DND-41 (cell line): Measurements from ENCODE around the gene KSR1.
"Not testable (repeated sequence)": the region's sequence is repeated elsewhere in the genome, so short reads cannot be mapped to it uniquely, and the experiment has no call there.

Experiments
- ATAC-seq: fragments of 200-7000 bp; cut with Tn5 transposase; 3 replicates; pipeline ENCODE4 v1.9.1; 2021; ENCODE audit warnings: low read depth; ENCODE audit not compliant: insufficient read depth
- DNase-seq: peaks from one replicate; pipeline ENCODE4 v3.0.0-alpha.2; 2020
- H2AFZ ChIP-seq: 2 replicates; pipeline ENCODE4 v1.6.0; 2012; ENCODE audit warnings: low read depth, low read length
- H3K27ac ChIP-seq: 2 replicates; pipeline ENCODE4 v1.5.1; 2012; ENCODE audit warnings: low read length, inconsistent platforms
- H3K27me3 ChIP-seq: fragments of 200-600 bp; sonication (generic); 2 replicates; pipeline ENCODE4 v1.6.0; 2012; ENCODE audit warnings: low read length, mild to moderate bottlenecking, inconsistent platforms; ENCODE audit not compliant: insufficient read depth, poor library complexity
- H3K36me3 ChIP-seq: 2 replicates; pipeline ENCODE4 v1.5.1; 2012; ENCODE audit warnings: low read length, inconsistent platforms; ENCODE audit not compliant: insufficient read depth
- H3K4me1 ChIP-seq: 2 replicates; pipeline ENCODE4 v1.5.1; 2012; ENCODE audit warnings: mild to moderate bottlenecking, low read length; ENCODE audit not compliant: insufficient read depth
- H3K4me2 ChIP-seq: 2 replicates; pipeline ENCODE4 v1.6.0; 2012; ENCODE audit warnings: mild to moderate bottlenecking, moderate library complexity, low read length, inconsistent platforms; ENCODE audit not compliant: insufficient read depth
- H3K4me3 ChIP-seq, 2 experiments: fragments of 200-600 bp in 1 of 2; shearing (Covaris generic) in 1 of 2; 2 replicates each; pipeline ENCODE4 v1.5.1; 2012 to 2016; ENCODE audit warnings: inconsistent platforms in 2 of 2, low read length in 2 of 2, mild to moderate bottlenecking in 2 of 2, low read depth in 1 of 2, moderate library complexity in 1 of 2
- H3K79me2 ChIP-seq: 2 replicates; pipeline ENCODE4 v1.6.0; 2012; ENCODE audit warnings: low read length, inconsistent platforms; ENCODE audit not compliant: insufficient read depth
- H3K9ac ChIP-seq: 2 replicates; pipeline ENCODE4 v1.6.0; 2012; ENCODE audit warnings: low read depth, mild to moderate bottlenecking, inconsistent platforms, low read length, moderate library complexity
- H3K9me3 ChIP-seq: 2 replicates; pipeline ENCODE4 v1.5.1; 2012; ENCODE audit warnings: low read length, moderate library complexity, mild to moderate bottlenecking, inconsistent platforms; ENCODE audit not compliant: insufficient read depth, severe bottlenecking
- H4K20me1 ChIP-seq: 2 replicates; pipeline ENCODE4 v1.6.0; 2012; ENCODE audit warnings: low read length; ENCODE audit not compliant: insufficient read depth
- CTCF ChIP-seq: IDR thresholded peaks from 2 replicates; pipeline ENCODE4 v1.5.1; 2012; ENCODE audit warnings: borderline replicate concordance, low read length, moderate library complexity, mild to moderate bottlenecking; ENCODE audit not compliant: poor library complexity, severe bottlenecking; ENCODE audit errors: extremely low read depth
- EZH2 ChIP-seq: IDR thresholded peaks from 3 replicates; pipeline ENCODE4 v1.6.1; 2012; ENCODE audit warnings: borderline replicate concordance, low read depth, mild to moderate bottlenecking, moderate library complexity, low read length, inconsistent platforms; ENCODE audit not compliant: severe bottlenecking

Gene KSR1

GRCh38 chr17:27418366-27418615 is 38.0 kb upstream of the KSR1 start:
- Histone ChIP-seq H3K4me2 (no peak overlapping the region), H3K4me1 (no peaks in the 10 kb centered on the region), H4K20me1 (no peaks in the 10 kb centered on the region), H3K9me3 (no peaks in the 10 kb centered on the region), H3K9ac (no peak overlapping the region), H3K79me2 (no peaks in the 10 kb centered on the region), H3K27me3 (peaks cover 6% of the 10 kb centered on the region), H2AFZ (no peak overlapping the region), H3K4me3 (no peak overlapping the region), H3K27ac (no peak overlapping the region), H3K36me3 (no peaks in the 10 kb centered on the region)
- DNase-seq (no peak), ATAC-seq (no peak)
- no peak for TF ChIP-seq CTCF
- no peak for TF ChIP-seq EZH2

DNA sequence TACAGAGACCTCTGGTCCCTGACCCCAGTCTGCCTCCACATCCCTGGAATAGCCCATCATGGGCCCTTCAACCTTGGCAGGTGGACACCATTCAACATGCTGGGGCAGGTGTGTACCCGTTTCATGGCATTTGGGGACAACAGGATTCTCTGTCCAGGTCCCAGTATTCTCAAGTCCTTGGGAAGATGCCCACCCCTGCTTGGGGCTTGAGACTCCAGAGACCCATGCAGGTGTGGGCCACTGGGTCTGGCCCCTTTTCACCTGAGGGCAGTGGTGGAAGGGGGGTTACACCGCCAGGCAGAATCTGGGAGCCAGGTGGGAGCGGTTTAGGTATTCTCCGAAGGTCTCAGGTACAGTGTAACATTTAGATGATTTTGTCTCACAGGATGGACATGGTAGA is 37.1 kb upstream of the KSR1 start:
- TF ChIP-seq CTCF = no peak
- no peak for TF ChIP-seq EZH2
- Histone ChIP-seq H3K4me3 (no peak overlapping the region), H3K4me2 (no peak overlapping the region), H4K20me1 (no peaks in the 10 kb centered on the region), H3K9ac (no peak overlapping the region), H3K36me3 (no peaks in the 10 kb centered on the region), H2AFZ (no peak overlapping the region), H3K27me3 (peaks cover 6% of the 10 kb centered on the region), H3K79me2 (no peaks in the 10 kb centered on the region), H3K27ac (no peak overlapping the region), H3K4me1 (no peaks in the 10 kb centered on the region), H3K9me3 (no peaks in the 10 kb centered on the region)
- ATAC-seq (no peak), DNase-seq (no peak)

DNA sequence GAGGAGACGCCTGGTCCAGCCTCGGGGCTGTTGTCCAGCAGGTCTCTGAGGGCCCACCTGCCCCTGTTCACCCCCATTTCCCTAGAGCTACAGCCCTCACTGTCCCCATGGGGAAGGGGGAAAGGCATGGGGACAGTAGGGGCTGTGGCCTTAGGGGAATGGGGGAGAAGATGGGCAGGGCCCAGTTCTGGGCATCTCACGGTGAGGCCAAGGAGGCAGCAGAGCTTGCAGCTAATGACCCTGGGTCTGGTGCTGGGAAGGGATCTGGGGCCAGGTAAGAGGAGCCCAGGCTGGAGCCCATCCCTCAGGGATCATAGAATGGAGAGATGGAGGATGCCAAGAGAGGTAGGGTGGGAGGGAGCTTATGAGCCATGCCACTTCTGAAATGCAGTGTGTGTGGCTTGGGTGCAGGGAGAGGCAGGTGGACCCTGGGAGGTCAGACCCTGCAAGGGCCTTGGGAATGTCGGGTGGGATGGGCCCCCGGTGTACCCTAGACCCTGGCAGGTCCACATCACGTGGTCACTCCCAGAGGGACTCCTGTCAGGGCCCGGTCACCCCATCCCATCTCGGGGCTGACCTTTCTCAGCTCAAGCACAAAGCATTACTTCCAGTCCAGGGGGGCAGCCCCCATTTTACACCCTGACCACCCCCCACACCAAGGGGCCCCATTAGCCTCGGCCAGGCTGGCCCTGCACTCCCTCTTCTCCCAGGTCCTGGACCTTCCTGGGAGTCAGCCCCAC is 35.9 kb upstream of the KSR1 start:
- no peaks in the 10 kb centered on the region for H3K9me3 ChIP-seq
- no peak overlapping the region for H2AFZ ChIP-seq
- H4K20me1 ChIP-seq = no peaks in the 10 kb centered on the region
- H3K4me1 ChIP-seq = no peaks in the 10 kb centered on the region
- H3K27me3 ChIP-seq = peaks cover 3% of the 10 kb centered on the region
- H3K27ac ChIP-seq = no peak overlapping the region
- no peak overlapping the region for H3K4me2 ChIP-seq
- no peak overlapping the region for H3K4me3 ChIP-seq
- H3K79me2 ChIP-seq = no peaks in the 10 kb centered on the region
- ATAC-seq (no peak), DNase-seq (no peak)
- H3K9ac ChIP-seq = no peak overlapping the region
- TF ChIP-seq CTCF (no peak), EZH2 (no peak)
- H3K36me3 ChIP-seq = no peaks in the 10 kb centered on the region

DNA sequence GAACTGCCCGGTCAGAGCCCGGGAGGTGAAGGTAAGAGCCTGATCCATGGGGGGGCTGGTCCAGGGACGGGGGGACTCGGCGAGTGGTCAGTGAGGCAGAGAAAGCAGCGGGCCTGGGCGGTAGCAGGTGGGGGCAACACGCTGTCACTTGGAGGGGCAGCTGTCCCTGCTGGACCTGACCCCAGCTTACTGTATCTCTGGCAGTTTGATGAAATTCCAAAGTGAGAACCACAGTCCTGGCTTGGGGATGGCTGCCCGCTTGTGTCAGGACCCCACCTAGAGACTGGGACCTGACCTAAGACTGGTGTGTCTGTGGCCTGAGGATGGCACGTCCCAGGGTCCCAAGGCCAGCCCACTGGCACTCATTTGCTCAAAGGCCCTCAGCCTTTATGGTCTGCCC is 35.1 kb upstream of the KSR1 start:
- no peak overlapping the region for H3K27ac ChIP-seq
- TF ChIP-seq EZH2 = no peak
- no peak for TF ChIP-seq CTCF
- no peak overlapping the region for H3K9ac ChIP-seq
- peaks cover 3% of the 10 kb centered on the region for H3K27me3 ChIP-seq
- no peak overlapping the region for H3K4me3 ChIP-seq
- ATAC-seq = no peak
- H3K4me1 ChIP-seq = no peaks in the 10 kb centered on the region
- H3K36me3 ChIP-seq = no peaks in the 10 kb centered on the region
- no peak overlapping the region for H2AFZ ChIP-seq
- no peak overlapping the region for H3K4me2 ChIP-seq
- no peaks in the 10 kb centered on the region for H3K9me3 ChIP-seq
- no peaks in the 10 kb centered on the region for H4K20me1 ChIP-seq
- DNase-seq = no peak
- no peaks in the 10 kb centered on the region for H3K79me2 ChIP-seq

GRCh38 chr17:27421626-27422025 is 34.6 kb upstream of the KSR1 start:
- not testable (repeated sequence) for H4K20me1 ChIP-seq, ATAC-seq

More at GRCh38 chr17:27421626-27422025, 34.6 kb upstream of the KSR1 start:
- H3K4me1 ChIP-seq, H3K27me3 ChIP-seq, H3K79me2 ChIP-seq, DNase-seq, H3K4me3 ChIP-seq, H3K27ac ChIP-seq, H3K36me3 ChIP-seq, H3K9me3 ChIP-seq, H3K4me2 ChIP-seq, H3K9ac ChIP-seq, H2AFZ ChIP-seq: not testable (repeated sequence)
